Sigmoid colon (tissue), 4 donors: ENCODE measurements around the gene DNAAF1.

Source experiments
- CTCF ChIP-seq, 4 experiments: fragments of 450-650 bp in 3 of 4; fragments of 200-600 bp in 1 of 4; IDR thresholded peaks; one replicate each; pipeline ENCODE4 v1.5.1; 2016 to 2019; ENCODE audit warnings: antibody characterized with exemption in 4 of 4, mild to moderate bottlenecking in 3 of 4, moderate library complexity in 2 of 4
- POLR2A ChIP-seq, 2 donors: fragments of 450-650 bp; IDR thresholded peaks; one replicate each; pipeline ENCODE4 v1.6.1; 2016; ENCODE audit warnings: antibody characterized with exemption in 2 of 2, mild to moderate bottlenecking in 2 of 2, moderate library complexity in 2 of 2
- POLR2AphosphoS5 ChIP-seq, 4 donors: sonication (generic); formaldehyde crosslinking; IDR thresholded peaks; one replicate each; pipeline ENCODE4 v1.6.1; 2017; ENCODE audit warnings: antibody characterized with exemption in 4 of 4

- no peak for TF ChIP-seq CTCF (IDR thresholded peaks at IDR 0.05)
- no peak for TF ChIP-seq POLR2A (IDR thresholded peaks at IDR 0.05)
- TF ChIP-seq POLR2AphosphoS5 (IDR thresholded peaks at IDR 0.05), result no peak
These were observed 46.2 kb upstream of the DNAAF1 start for GRCh38 chr16:84098939-84099338.
